NT2/D1 (cell line): ENCODE measurements around the gene PACS1.

Experiments
- DNase-seq: peaks from one replicate; pipeline ENCODE4 v3.0.0-alpha.2; 2011; ENCODE audit warnings: low read depth, low spot score
- H3K27me3 ChIP-seq: 2 replicates; pipeline ENCODE4 v1.6.0; 2011; ENCODE audit warnings: mild to moderate bottlenecking; ENCODE audit not compliant: insufficient read length, insufficient read depth
- H3K36me3 ChIP-seq: 2 replicates; pipeline ENCODE4 v1.6.1; 2011; ENCODE audit warnings: mild to moderate bottlenecking, low read length, mixed read lengths; ENCODE audit not compliant: insufficient read depth, insufficient read length
- H3K4me1 ChIP-seq: 2 replicates; pipeline ENCODE4 v1.5.1; 2011; ENCODE audit not compliant: insufficient read depth, insufficient read length
- H3K4me3 ChIP-seq: 2 replicates; pipeline ENCODE4 v1.5.1; 2011; ENCODE audit warnings: low read depth; ENCODE audit not compliant: insufficient read length
- H3K9ac ChIP-seq: 2 replicates; pipeline ENCODE4 v1.6.0; 2011; ENCODE audit warnings: low read depth; ENCODE audit not compliant: insufficient read length
- H3K9me3 ChIP-seq: 2 replicates; pipeline ENCODE4 v1.5.1; 2011; ENCODE audit warnings: mild to moderate bottlenecking, low read length; ENCODE audit not compliant: insufficient read depth
- SUZ12 ChIP-seq: IDR thresholded peaks from 2 replicates; pipeline ENCODE4 v1.6.1; 2011; ENCODE audit not compliant: insufficient read length, insufficient read depth; ENCODE audit errors: extremely low read depth
- YY1 ChIP-seq: IDR thresholded peaks from 2 replicates; pipeline ENCODE4 v1.6.1; 2011; ENCODE audit not compliant: insufficient read length, insufficient read depth
- ZNF274 ChIP-seq: IDR thresholded peaks from 2 replicates; pipeline ENCODE4 v1.6.1; 2011; ENCODE audit warnings: mild to moderate bottlenecking, low read depth, low read length

The PACS1 gene

GRCh38 chr11:66216911-66217310, 146.8 kb downstream of the PACS1 start:
- no peak overlapping the region for H3K9ac ChIP-seq
- H3K9me3 ChIP-seq: no peaks in the 10 kb centered on the region
- H3K27me3 ChIP-seq: no peaks in the 10 kb centered on the region
- peaks cover 2% of the 10 kb centered on the region for H3K4me1 ChIP-seq
- no peak overlapping the region for H3K4me3 ChIP-seq
- no peak for DNase-seq
- TF ChIP-seq YY1: no peak
- no peak for TF ChIP-seq SUZ12
- no peak for TF ChIP-seq ZNF274
- peaks cover 64% of the 10 kb centered on the region for H3K36me3 ChIP-seq

DNA sequence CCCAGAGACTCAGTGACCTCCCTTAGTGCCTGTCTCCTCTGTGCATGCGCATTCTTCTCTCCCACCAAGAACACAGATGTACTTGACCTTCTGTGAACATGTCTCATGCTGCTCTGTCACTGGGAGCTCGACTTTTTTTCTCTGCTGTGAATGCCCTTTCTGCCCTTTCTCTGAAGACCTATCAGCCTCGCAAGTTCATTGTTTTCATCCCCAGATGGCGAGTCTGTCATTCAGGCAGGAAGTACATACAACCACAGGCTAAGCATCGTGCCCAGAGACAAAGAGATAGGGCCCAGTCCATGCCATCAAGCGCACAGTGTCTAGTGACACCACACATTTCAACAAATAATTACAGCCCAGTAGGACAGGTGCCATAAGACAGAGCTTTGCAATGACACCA, 148.0 kb downstream of the PACS1 start:
- H3K4me3 ChIP-seq: no peak overlapping the region
- no peak for DNase-seq

GRCh38 chr11:66218846-66219620, 149.0 kb downstream of the PACS1 start:
- Histone ChIP-seq H3K4me1 (peaks cover 4% of the 10 kb centered on the region), H3K36me3 (peaks cover 59% of the 10 kb centered on the region), H3K9me3 (no peaks in the 10 kb centered on the region), H3K9ac (no peak overlapping the region), H3K27me3 (no peaks in the 10 kb centered on the region), H3K4me3 (no peak overlapping the region)
- no peak for DNase-seq
- TF ChIP-seq ZNF274 (no peak), SUZ12 (no peak), YY1 (no peak)

More for the DNA sequence above, 148.0 kb downstream of the PACS1 start:
- H3K9ac ChIP-seq: no peak overlapping the region
- no peaks in the 10 kb centered on the region for H3K27me3 ChIP-seq
- H3K9me3 ChIP-seq: no peaks in the 10 kb centered on the region
- peaks cover 64% of the 10 kb centered on the region for H3K36me3 ChIP-seq
- peaks cover 4% of the 10 kb centered on the region for H3K4me1 ChIP-seq
- TF ChIP-seq YY1 (no peak), ZNF274 (no peak), SUZ12 (no peak)

- no peak for DNase-seq
- TF ChIP-seq ZNF274 (no peak), YY1 (no peak), SUZ12 (no peak)
- H3K27me3 ChIP-seq: no peaks in the 10 kb centered on the region
- H3K4me3 ChIP-seq: no peak overlapping the region
- no peak overlapping the region for H3K9ac ChIP-seq
- peaks cover 4% of the 10 kb centered on the region for H3K4me1 ChIP-seq
- peaks cover 67% of the 10 kb centered on the region for H3K36me3 ChIP-seq
- no peaks in the 10 kb centered on the region for H3K9me3 ChIP-seq
Measured at GRCh38 chr11:66219846-66220565, 149.9 kb downstream of the PACS1 start.

- no peak for DNase-seq
- Histone ChIP-seq H3K9ac (no peak overlapping the region), H3K4me1 (peaks cover 4% of the 10 kb centered on the region), H3K36me3 (peaks cover 65% of the 10 kb centered on the region), H3K4me3 (no peak overlapping the region), H3K9me3 (no peaks in the 10 kb centered on the region), H3K27me3 (no peaks in the 10 kb centered on the region)
- no peak for TF ChIP-seq SUZ12
- no peak for TF ChIP-seq ZNF274
- TF ChIP-seq YY1: no peak
Measured at GRCh38 chr11:66220566-66220935, 150.5 kb downstream of the PACS1 start.

- H3K36me3 ChIP-seq: peaks cover 63% of the 10 kb centered on the region
- H3K4me3 ChIP-seq: no peak overlapping the region
- DNase-seq: no peak
- no peak overlapping the region for H3K9ac ChIP-seq
- H3K4me1 ChIP-seq: peaks cover 4% of the 10 kb centered on the region
- no peaks in the 10 kb centered on the region for H3K27me3 ChIP-seq
- no peaks in the 10 kb centered on the region for H3K9me3 ChIP-seq
- TF ChIP-seq YY1 (no peak), SUZ12 (no peak), ZNF274 (no peak)
Measured at GRCh38 chr11:66221012-66221411, 150.9 kb downstream of the PACS1 start.

GRCh38 chr11:66221726-66222236, 151.7 kb downstream of the PACS1 start:
- H3K4me1 ChIP-seq: peaks cover 4% of the 10 kb centered on the region
- no peaks in the 10 kb centered on the region for H3K9me3 ChIP-seq
- no peak for TF ChIP-seq ZNF274
- no peak for TF ChIP-seq YY1
- no peak for TF ChIP-seq SUZ12
- no peak overlapping the region for H3K9ac ChIP-seq
- no peak for DNase-seq
- peaks cover 60% of the 10 kb centered on the region for H3K36me3 ChIP-seq
- H3K27me3 ChIP-seq: no peaks in the 10 kb centered on the region
- no peak overlapping the region for H3K4me3 ChIP-seq
